Adrenal gland (tissue), 12 donors: ENCODE data around the gene PRM1. TPM values are rescaled to one million over a fixed set of nuclear protein-coding genes. Genes with fewer than 3 reads are reported as not detected.

Experiments used
- DNase-seq, 7 donors: peaks; one replicate each; pipeline ENCODE4 v3.0.0-alpha.2; 2019 to 2020
- H3K27ac ChIP-seq, 5 donors: fragments of 200-600 bp; sonication (generic) in 4 of 5; 1 replicate in 3 of 5; 2 replicates in 2 of 5; pipeline versions ENCODE4 v1.5.1 to v1.8.0; 2016 to 2020; ENCODE audit warnings: mild to moderate bottlenecking in 1 of 5
- H3K27me3 ChIP-seq: fragments of 200-600 bp; 2 replicates; pipeline ENCODE4 v1.8.0; 2021
- H3K36me3 ChIP-seq, 2 donors: fragments of 200-600 bp; replicated peaks in 1 of 2; 1 replicate in 1 of 2; 2 replicates in 1 of 2; pipeline versions ENCODE4 v1.5.1 to v1.8.0; 2018 to 2022
- H3K4me1 ChIP-seq, 2 donors: fragments of 200-600 bp; replicated peaks in 1 of 2; 1 replicate in 1 of 2; 2 replicates in 1 of 2; pipeline versions ENCODE4 v1.5.1 to v1.8.0; 2018 to 2021
- H3K4me3 ChIP-seq, 4 donors: fragments of 200-600 bp; sonication (generic) in 3 of 4; one replicate each; pipeline ENCODE4 v1.5.1; 2016 to 2018
- H3K9me3 ChIP-seq, 3 donors: fragments of 200-600 bp; sonication (generic) in 1 of 3; replicated peaks in 1 of 3; 1 replicate in 2 of 3; 2 replicates in 1 of 3; pipeline versions ENCODE4 v1.5.1 to v1.8.0; 2016 to 2021
- POLR2A ChIP-seq, 2 donors: fragments of 450-650 bp; IDR thresholded peaks; one replicate each; pipeline ENCODE4 v1.6.1; 2017; ENCODE audit warnings: antibody characterized with exemption in 2 of 2, mild to moderate bottlenecking in 2 of 2, moderate library complexity in 1 of 2
- WGBS, 4 donors: extraction: QIAGEN DNeasy Blood & Tissue Kit in 2 of 4; methylation state at CpG; one replicate each; pipeline versions ENCODE4 v1.1.5 to v1.1.7; 2013 to 2017; 5-methylcytosine and 5-hydroxymethylcytosine counted together
- intact Hi-C, 2 donors: fragments of 100-400 bp; cut with DNase I; formaldehyde crosslinking; loops; one replicate each; pipeline versions ENCODE4 v1.14.1 to v1.15.0; 2022 to 2023
- polyA plus RNA-seq, 3 donors: library from polyadenylated mRNA; stranded (reverse); fragments of 200-250 nt in 2 of 3; fragments of 350-450 nt in 1 of 3; fragmentation: Illumina TruSeq in 1 of 3; extraction: RNeasy Lipid Tissue Mini Kit (QIAGEN cat#74804) in 1 of 3; gene quantifications; one replicate each; pipeline ENCODE4 v1.2.3, GENCODE V29; 2013 to 2014
- total RNA-seq, 9 donors: library from RNA; depleted of rRNA in 4 of 9; stranded (reverse); fragments of >200 nt in 4 of 9; fragments of 120-200 nt in 1 of 9; fragmentation: NEBNext Ultra II Directional in 1 of 9; extraction: Animal tissue kit (Norgen Biotek cat#: 25700) in 1 of 9; gene quantifications; one replicate each; pipeline versions ENCODE4 v1.1.0 to v1.2.4, GENCODE V29; 2013 to 2023
- TF ChIP-seq, protein P1 (sequence below), 6 experiments: fragments of 450-650 bp in 4 of 6; fragments of 200-600 bp in 2 of 6; sonication (generic) in 1 of 6; IDR thresholded peaks; 1 replicate in 5 of 6; 2 replicates in 1 of 6; pipeline versions ENCODE4 v1.5.1 to v1.8.0; 2016 to 2021; ENCODE audit warnings: antibody characterized with exemption in 6 of 6, mild to moderate bottlenecking in 2 of 6, moderate library complexity in 1 of 6
- donor health status: healthy with polysubstance abuse.
- donor health status: Bipolar disorder and iron deficiency.
- donor health status: DM: yes; HTN: yes; CAD: no.
- donor health status: DM: no; HTN: no; CAD: no.
- donor health status: DM: no; HTN: no; CAD: no.
- donor health status: DM: yes; HTN: yes; CAD: no.

PRM1 gene
- total and polyA plus RNA-seq, 12 donors, result not detected

- H3K36me3 ChIP-seq, result no peaks in the 10 kb centered on the region
- H3K4me1 ChIP-seq, result peaks cover 0 to 38% of the 10 kb centered on the region in 2 donors
- WGBS, 4 donors, result 1 to 3% (median 2%) methylated on average over 31 to 105 of the region's 105 CpGs; no CpG with 5 or more reads in 1 of the 4 donors
These were observed 26.0 kb downstream of the PRM1 start for GRCh38 chr16:11254913-11255736.

GRCh38 chr16:11253995-11254912 is 26.9 kb downstream of the PRM1 start:
- Histone ChIP-seq H3K4me1 (peaks cover 0 to 30% of the 10 kb centered on the region in 2 donors), H3K27me3 (no peaks in the 10 kb centered on the region), H3K27ac (peak overlapping the region in 1 of 5 donors; percentile 96), H3K4me3 (peak overlapping the region in 1 of 4 donors; percentile 93), H3K9me3 (no peaks in the 10 kb centered on the region), H3K36me3 (no peaks in the 10 kb centered on the region)
- TF ChIP-seq, protein P1, sequence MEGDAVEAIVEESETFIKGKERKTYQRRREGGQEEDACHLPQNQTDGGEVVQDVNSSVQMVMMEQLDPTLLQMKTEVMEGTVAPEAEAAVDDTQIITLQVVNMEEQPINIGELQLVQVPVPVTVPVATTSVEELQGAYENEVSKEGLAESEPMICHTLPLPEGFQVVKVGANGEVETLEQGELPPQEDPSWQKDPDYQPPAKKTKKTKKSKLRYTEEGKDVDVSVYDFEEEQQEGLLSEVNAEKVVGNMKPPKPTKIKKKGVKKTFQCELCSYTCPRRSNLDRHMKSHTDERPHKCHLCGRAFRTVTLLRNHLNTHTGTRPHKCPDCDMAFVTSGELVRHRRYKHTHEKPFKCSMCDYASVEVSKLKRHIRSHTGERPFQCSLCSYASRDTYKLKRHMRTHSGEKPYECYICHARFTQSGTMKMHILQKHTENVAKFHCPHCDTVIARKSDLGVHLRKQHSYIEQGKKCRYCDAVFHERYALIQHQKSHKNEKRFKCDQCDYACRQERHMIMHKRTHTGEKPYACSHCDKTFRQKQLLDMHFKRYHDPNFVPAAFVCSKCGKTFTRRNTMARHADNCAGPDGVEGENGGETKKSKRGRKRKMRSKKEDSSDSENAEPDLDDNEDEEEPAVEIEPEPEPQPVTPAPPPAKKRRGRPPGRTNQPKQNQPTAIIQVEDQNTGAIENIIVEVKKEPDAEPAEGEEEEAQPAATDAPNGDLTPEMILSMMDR (IDR thresholded peaks at IDR 0.05), result no peak
- no peak for TF ChIP-seq POLR2A (IDR thresholded peaks at IDR 0.05)
- WGBS, 4 donors, result 58 to 69% (median 64%) methylated on average over 27 to 29 of the region's 29 CpGs
- DNase-seq, result no peak
- intact Hi-C loops, result loop anchor here (10.0 kb wide), 2 partner anchors 101 to 119 kb away; no protein-coding TSS in a partner anchor

More at GRCh38 chr16:11254913-11255736, 26.0 kb downstream of the PRM1 start:
- TF ChIP-seq, protein P1 (IDR thresholded peaks at IDR 0.05), result peak in 2 of 6 experiments; percentile 9 to 22
- no peak for TF ChIP-seq POLR2A (IDR thresholded peaks at IDR 0.05)
- Histone ChIP-seq H3K27me3 (no peaks in the 10 kb centered on the region), H3K27ac (peak overlapping the region in 3 of 5 donors; percentile 96 to 98 (median 97)), H3K9me3 (no peaks in the 10 kb centered on the region), H3K4me3 (peak overlapping the region; percentile 17 to 93 (median 50))
- DNase-seq, result peak; percentile 41 to 69 (median 49)
- intact Hi-C loops, result loop anchor here (5.0 to 10.0 kb wide), 3 partner anchors 100 to 288 kb away; no protein-coding TSS in a partner anchor

DNA sequence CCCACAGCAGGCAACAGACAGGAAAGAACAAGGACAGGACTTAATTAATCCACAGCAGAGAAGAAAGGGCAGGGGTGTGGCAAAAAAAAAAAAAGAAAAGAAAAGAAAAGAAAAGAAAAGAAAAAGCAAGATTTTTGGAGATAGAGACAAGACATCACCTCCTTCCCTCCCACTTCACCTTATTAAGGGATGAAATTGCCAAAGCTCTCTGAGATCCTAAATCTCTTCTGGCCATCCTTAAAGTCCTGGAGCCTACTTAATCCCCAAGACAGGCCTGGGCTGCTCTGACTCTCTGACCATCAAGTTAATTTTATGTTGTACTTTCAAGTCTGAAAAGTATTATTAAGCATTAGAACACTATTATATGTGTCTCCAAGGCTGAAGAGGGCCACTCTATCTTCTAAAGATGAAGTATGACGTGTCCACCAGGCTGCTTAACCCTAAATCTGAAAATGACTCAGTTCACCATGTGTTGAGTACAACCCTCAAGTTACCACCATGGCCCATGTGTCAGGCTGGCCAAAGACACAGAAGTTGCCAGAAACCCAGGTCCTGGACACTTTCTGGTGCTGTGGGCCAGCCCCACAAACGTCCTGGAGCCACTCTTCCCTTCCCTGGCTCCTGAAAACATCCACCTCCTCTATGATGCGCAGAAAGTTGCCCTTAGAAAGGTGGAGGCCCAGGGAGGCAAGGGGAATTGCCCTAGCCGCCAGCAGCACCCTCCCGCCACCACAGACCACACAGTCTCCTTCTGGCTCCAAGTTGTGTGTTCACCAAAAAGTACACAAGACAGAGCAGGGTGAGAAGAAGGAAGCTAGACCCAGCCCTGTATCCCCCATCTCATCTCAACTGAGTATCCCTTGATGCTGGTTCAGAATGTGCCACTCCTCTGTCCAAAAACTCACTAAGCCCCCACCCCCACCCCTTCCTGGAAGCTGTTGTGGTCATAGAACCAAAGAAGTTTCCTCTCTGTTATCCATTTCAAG is 27.8 kb downstream of the PRM1 start:
- TF ChIP-seq, protein P1 (IDR thresholded peaks at IDR 0.05), result no peak
- TF ChIP-seq POLR2A (IDR thresholded peaks at IDR 0.05), result no peak
- H3K36me3 ChIP-seq, result no peaks in the 10 kb centered on the region
- peaks cover 0 to 21% of the 10 kb centered on the region in 2 donors for H3K4me1 ChIP-seq
- H3K9me3 ChIP-seq, result no peaks in the 10 kb centered on the region
- DNase-seq, result no peak
- peak overlapping the region in 1 of 4 donors; percentile 17 for H3K4me3 ChIP-seq
- intact Hi-C loops, result loop anchor here (10.0 kb wide), 2 partner anchors 101 to 119 kb away; no protein-coding TSS in a partner anchor
- 87 to 95% (median 91%) methylated on average over 4 to 5 of the region's 5 CpGs for WGBS, 4 donors
- H3K27me3 ChIP-seq, result no peaks in the 10 kb centered on the region
- no peak overlapping the region for H3K27ac ChIP-seq
